GM12878 (cell line): ENCODE measurements around the gene KIF21A. TPM values are rescaled to one million over a fixed set of nuclear protein-coding genes. Genes with fewer than 3 reads are reported as not detected.

Experiments
- ATAC-seq: fragments of 200-7000 bp; cut with Tn5 transposase; 3 replicates; pipeline ENCODE4 v1.9.1; 2020; ENCODE audit warnings: mild to moderate bottlenecking, moderate library complexity
- BruUV-seq: library from RNA; stranded (reverse); fragments of 400-500 nt; replicated peaks from 2 replicates; lab custom pipeline; 2021; lab: Mats Ljungman, UMichigan
- CTCF ChIA-PET: fragments of 300-600 bp; sonication (Branson Sonifier 250); formaldehyde crosslinking; extraction: SDS; loops from one replicate; lab custom pipeline; 2021; ENCODE audit warnings: inconsistent platforms; lab: Yijun Ruan, JAX
- POLR2A ChIA-PET: fragments of 350-600 bp; formaldehyde crosslinking; extraction: SDS; loops from one replicate; lab custom pipeline; 2021; ENCODE audit warnings: inconsistent platforms; lab: Charles Lee
- RAD21 ChIA-PET: fragments of 300-600 bp; sonication (Branson Sonifier 250); formaldehyde crosslinking; loops from one replicate; lab custom pipeline; 2023; ENCODE audit warnings: antibody characterized with exemption; ENCODE audit not compliant: unreplicated experiment; lab: Charles Lee
- SMC1A ChIA-PET: fragments of 300-600 bp; sonication (Branson Sonifier 250); formaldehyde crosslinking; loops from one replicate; lab custom pipeline; 2023; ENCODE audit not compliant: unreplicated experiment, uncharacterized antibody; lab: Charles Lee
- DNase-seq: peaks from one replicate; pipeline ENCODE4 v3.0.0-alpha.2; 2011; ENCODE audit warnings: low read depth, low spot score
- FAIRE-seq: peaks from 3 replicates; lab custom pipeline; 2011; peaks lifted over from hg19 to GRCh38; lab: Jason Lieb, UNC
- H2AFZ ChIP-seq: 2 replicates; pipeline ENCODE4 v1.6.0; 2011; ENCODE audit warnings: low read depth, low read length, control low read depth; ENCODE audit not compliant: control insufficient read depth
- H3K27ac ChIP-seq: 2 replicates; pipeline ENCODE4 v1.5.1; 2011; ENCODE audit warnings: control low read depth; ENCODE audit not compliant: control insufficient read depth, insufficient read depth
- H3K27me3 ChIP-seq, 2 experiments: replicated peaks in 1 of 2; 2 replicates each; pipeline versions ENCODE4 v1.6.0 to v1.6.1; 2011; ENCODE audit warnings: low read length in 1 of 2; ENCODE audit not compliant: control insufficient read depth in 2 of 2, insufficient read depth in 2 of 2
- H3K36me3 ChIP-seq, 2 experiments: 2 replicates each; pipeline ENCODE4 v1.5.1; 2011; ENCODE audit warnings: low read length in 1 of 2; ENCODE audit not compliant: control insufficient read depth in 2 of 2, insufficient read depth in 2 of 2
- H3K4me1 ChIP-seq: 2 replicates; pipeline ENCODE4 v1.6.1; 2011; ENCODE audit warnings: mild to moderate bottlenecking, low read length, moderate library complexity, mixed read lengths; ENCODE audit not compliant: control insufficient read depth, insufficient read depth
- H3K4me2 ChIP-seq: 2 replicates; pipeline ENCODE4 v1.6.0; 2011; ENCODE audit warnings: control low read depth; ENCODE audit not compliant: control insufficient read depth, insufficient read depth
- H3K4me3 ChIP-seq: fragments of 200-600 bp; sonication (generic); 2 replicates; pipeline ENCODE4 v1.5.1; 2016
- H3K79me2 ChIP-seq: 2 replicates; pipeline ENCODE4 v1.6.0; 2011; ENCODE audit warnings: low read length; ENCODE audit not compliant: control insufficient read depth, insufficient read depth
- H3K9ac ChIP-seq: 2 replicates; pipeline ENCODE4 v1.8.0; 2011; ENCODE audit warnings: low read length, control low read depth, mixed read lengths; ENCODE audit not compliant: control insufficient read depth, insufficient read depth
- H3K9me3 ChIP-seq: replicated peaks from 3 replicates; pipeline ENCODE4 v1.5.1; 2011; ENCODE audit warnings: mild to moderate bottlenecking, low read length; ENCODE audit not compliant: control insufficient read depth, insufficient read depth
- H4K20me1 ChIP-seq: 2 replicates; pipeline ENCODE4 v1.6.0; 2011; ENCODE audit not compliant: control insufficient read depth, insufficient read depth
- ATF7 ChIP-seq: fragments of 450-650 bp; IDR thresholded peaks from 2 replicates; pipeline ENCODE4 v1.6.1; 2016; ENCODE audit warnings: low read depth, mild to moderate bottlenecking
- ESRRA ChIP-seq: IDR thresholded peaks from 2 replicates; pipeline ENCODE4 v1.6.1; 2012; ENCODE audit warnings: mild to moderate bottlenecking, low read length, improper control_type of control experiment
- HCFC1 ChIP-seq: fragments of 150-350 bp; IDR thresholded peaks from 2 replicates; pipeline ENCODE4 v1.6.1; 2014; ENCODE audit warnings: low read length
- SMARCA5 ChIP-seq: fragments of 450-650 bp; IDR thresholded peaks from 2 replicates; pipeline ENCODE4 v1.6.1; 2017; ENCODE audit warnings: mild to moderate bottlenecking
- SPI1 ChIP-seq: IDR thresholded peaks from 2 replicates; pipeline ENCODE4 v1.6.1; 2011; ENCODE audit warnings: low read depth, mild to moderate bottlenecking, low read length, moderate library complexity, borderline replicate concordance; ENCODE audit not compliant: insufficient read depth
- SUZ12 ChIP-seq: fragments of 200-600 bp; sonication (generic); IDR thresholded peaks from one replicate; pipeline ENCODE4 v1.6.1; 2018; ENCODE audit warnings: antibody characterized with exemption, mild to moderate bottlenecking; ENCODE audit not compliant: unreplicated experiment
- TAF1 ChIP-seq: IDR thresholded peaks from 2 replicates; pipeline ENCODE4 v1.6.1; 2011; ENCODE audit warnings: mild to moderate bottlenecking, low read depth, low read length, borderline replicate concordance
- ZBTB11 ChIP-seq: fragments of 450-650 bp; formaldehyde crosslinking; IDR thresholded peaks from 2 replicates; pipeline ENCODE4 v1.5.0; 2022; ENCODE audit warnings: mild to moderate bottlenecking, missing genetic modification characterization
- WGBS: methylation state at CpG from one replicate; pipeline ENCODE4 v1.1.6; 2016; ENCODE audit warnings: low lambda C conversion rate; ENCODE audit not compliant: insufficient replicate concordance, insufficient coverage; ENCODE audit errors: missing lambda C conversion rate; 5-methylcytosine and 5-hydroxymethylcytosine counted together
- in situ Hi-C: fragments of 300-500 bp; cut with MboI; formaldehyde crosslinking; loops from 9 replicates; pipeline ENCODE4 v1.14.3; 2018; ENCODE audit warnings: mixed read lengths
- intact Hi-C: fragments of 100-400 bp; cut with micrococcal nuclease; formaldehyde crosslinking; loops from one replicate; pipeline ENCODE4 v1.14.2; 2022; ENCODE audit not compliant: unreplicated experiment
- polyA plus RNA-seq, 11 experiments: library from polyadenylated mRNA; depleted of rRNA in 4 of 11; unstranded in 6 of 11; stranded (reverse) in 5 of 11; fragments of >200 nt; fragmentation: Nextera tagmentation in 4 of 11; fragmentation: Illumina TruSeq in 1 of 11; extraction: Ambion mirVana in 4 of 11; extraction: Trizol in 1 of 11; gene quantifications; 1 replicate in 1 of 11; 2 replicates in 10 of 11; pipeline versions ENCODE4 v1.2.1 to v1.2.3, GENCODE V29; 2011 to 2016; ENCODE audit warnings: inconsistent platforms in 2 of 11, missing spikeins in 2 of 11, low read depth in 1 of 11
- total RNA-seq, 4 experiments: library from RNA; depleted of rRNA in 3 of 4; stranded (reverse); fragments of >200 nt in 3 of 4; fragmentation: Illumina TruSeq in 1 of 4; extraction: Trizol in 1 of 4; gene quantifications; 2 replicates each; pipeline versions ENCODE4 v1.2.1 to v1.2.3, GENCODE V29; 2013 to 2021

KIF21A gene
- total and polyA plus RNA-seq, 10 of the 15 experiments (the other 5 are each of a cell fraction or from before 2014, with no cell fraction given), result 21.3 to 42.1 (median 24.5) TPM

- TF ChIP-seq ESRRA, result no peak
- TF ChIP-seq ZBTB11, result no peak
Observed at GRCh38 chr12:39431002-39431796, 11.7 kb downstream of the KIF21A start (continued).

- FAIRE-seq (no peak), DNase-seq (no peak), ATAC-seq (no peak)
- no peaks in the 10 kb centered on the region for H3K36me3 ChIP-seq
- POLR2A ChIA-PET, result no interaction called here
- 91% methylated on average over 2 of the region's 2 CpGs for WGBS
- SMC1A ChIA-PET, result no interaction called here
- no peak overlapping the region for H3K9ac ChIP-seq
- H3K4me3 ChIP-seq, result no peak overlapping the region
- H3K79me2 ChIP-seq, result peaks cover under 1% of the 10 kb centered on the region
- CTCF ChIA-PET, result no interaction called here
- no peaks in the 10 kb centered on the region for H3K27me3 ChIP-seq
- in situ Hi-C loops (loop anchor here (25.0 kb wide), 3 partner anchors 93 to 743 kb away; no protein-coding TSS in a partner anchor), intact Hi-C loops (no loop called here)
- H3K4me2 ChIP-seq, result no peak overlapping the region
- no peaks in the 10 kb centered on the region for H3K9me3 ChIP-seq
- BruUV-seq, result no TSS peak
- RAD21 ChIA-PET, result no interaction called here
- no peaks in the 10 kb centered on the region for H4K20me1 ChIP-seq
- TF ChIP-seq SPI1 (no peak), ATF7 (no peak), HCFC1 (no peak), TAF1 (no peak), SMARCA5 (no peak), SUZ12 (no peak)
- no peak overlapping the region for H3K27ac ChIP-seq
- H2AFZ ChIP-seq, result no peak overlapping the region
- H3K4me1 ChIP-seq, result no peaks in the 10 kb centered on the region
Observed at GRCh38 chr12:39429809-39430208, 13.1 kb downstream of the KIF21A start.
